ENCODE results near the gene HS3ST4.
"Not testable (repeated sequence)": the region's sequence is repeated elsewhere in the genome, so short reads cannot be mapped to it uniquely, and the experiment has no call there.

HS3ST4 gene

DNA sequence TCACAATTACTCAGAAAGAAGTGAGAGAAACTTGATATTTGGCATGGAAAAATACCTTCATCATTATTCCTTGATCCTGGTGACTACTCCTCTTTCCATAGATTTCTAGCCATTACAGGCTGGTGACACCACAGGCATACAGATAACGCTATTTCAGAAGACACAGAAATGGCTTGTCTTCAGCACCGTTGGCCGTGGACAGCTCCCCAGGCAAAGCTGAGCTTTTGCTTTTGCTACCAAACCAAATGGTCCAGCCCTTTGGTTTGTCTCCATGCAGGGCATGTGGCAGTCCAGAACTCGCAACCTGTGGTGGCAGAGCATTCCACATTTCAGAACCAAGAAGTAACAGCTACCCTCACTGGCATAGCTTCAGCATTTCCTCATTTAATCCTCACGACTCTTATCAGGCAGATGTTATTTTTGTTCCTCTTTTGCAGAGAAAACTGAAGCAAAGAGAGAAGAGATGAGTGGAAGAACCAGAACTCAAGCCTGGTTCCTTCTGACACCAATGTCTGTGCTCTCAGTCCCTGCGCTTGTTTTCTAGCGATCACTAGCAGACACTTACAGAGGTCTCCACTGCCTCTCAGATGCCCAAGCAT lies 55.5 kb downstream of the HS3ST4 start:
- H3K27me3 ChIP-seq (ENCODE audit: control insufficient read depth, insufficient read depth, low read length): no peaks in the 10 kb centered on the region
- no peaks in the 10 kb centered on the region for H3K9me3 ChIP-seq (ENCODE audit: control insufficient read depth, low read length)
- H3K36me3 ChIP-seq (ENCODE audit: control insufficient read depth, insufficient read depth, low read length): no peaks in the 10 kb centered on the region
- H3K4me1 ChIP-seq (ENCODE audit: control insufficient read depth, insufficient read depth, low read length): no peaks in the 10 kb centered on the region
- H3K9ac ChIP-seq (ENCODE audit: low read length): no peak overlapping the region
- H3K4me3 ChIP-seq (ENCODE audit: low read length): no peak overlapping the region

DNA sequence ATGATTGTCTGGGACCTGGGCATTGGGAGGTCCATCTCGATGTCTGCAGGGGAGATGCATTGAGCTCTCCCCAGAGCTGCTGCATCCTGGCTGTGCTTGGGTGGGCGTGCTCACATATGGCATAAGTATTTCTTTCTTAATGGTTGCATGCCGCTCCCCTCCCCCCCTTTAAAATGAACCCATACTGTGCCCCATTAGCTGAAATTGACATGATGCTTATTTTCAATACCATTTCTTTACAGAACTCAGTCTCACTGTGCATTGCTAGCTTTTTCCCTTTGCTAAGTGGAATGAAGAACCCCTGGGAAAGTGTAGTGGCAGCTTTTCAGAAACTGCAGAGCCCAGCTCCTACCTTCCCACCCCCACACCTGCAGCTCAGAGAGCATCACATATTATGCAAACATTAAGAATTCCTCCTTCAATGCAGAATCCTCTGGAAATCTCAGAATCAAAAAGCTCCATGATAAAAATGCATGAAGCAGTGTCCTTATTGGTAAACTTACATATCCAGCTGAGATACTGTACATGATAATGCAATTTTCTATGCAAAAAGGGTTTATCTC lies 56.4 kb downstream of the HS3ST4 start:
- Histone ChIP-seq H3K36me3 (ENCODE audit: control insufficient read depth, insufficient read depth, low read length) (no peaks in the 10 kb centered on the region), H3K9me3 (ENCODE audit: control insufficient read depth, low read length) (no peaks in the 10 kb centered on the region), H3K9ac (ENCODE audit: low read length) (no peak overlapping the region), H3K4me1 (ENCODE audit: control insufficient read depth, insufficient read depth, low read length) (no peaks in the 10 kb centered on the region), H3K4me3 (ENCODE audit: low read length) (no peak overlapping the region), H3K27me3 (ENCODE audit: control insufficient read depth, insufficient read depth, low read length) (no peaks in the 10 kb centered on the region)

DNA sequence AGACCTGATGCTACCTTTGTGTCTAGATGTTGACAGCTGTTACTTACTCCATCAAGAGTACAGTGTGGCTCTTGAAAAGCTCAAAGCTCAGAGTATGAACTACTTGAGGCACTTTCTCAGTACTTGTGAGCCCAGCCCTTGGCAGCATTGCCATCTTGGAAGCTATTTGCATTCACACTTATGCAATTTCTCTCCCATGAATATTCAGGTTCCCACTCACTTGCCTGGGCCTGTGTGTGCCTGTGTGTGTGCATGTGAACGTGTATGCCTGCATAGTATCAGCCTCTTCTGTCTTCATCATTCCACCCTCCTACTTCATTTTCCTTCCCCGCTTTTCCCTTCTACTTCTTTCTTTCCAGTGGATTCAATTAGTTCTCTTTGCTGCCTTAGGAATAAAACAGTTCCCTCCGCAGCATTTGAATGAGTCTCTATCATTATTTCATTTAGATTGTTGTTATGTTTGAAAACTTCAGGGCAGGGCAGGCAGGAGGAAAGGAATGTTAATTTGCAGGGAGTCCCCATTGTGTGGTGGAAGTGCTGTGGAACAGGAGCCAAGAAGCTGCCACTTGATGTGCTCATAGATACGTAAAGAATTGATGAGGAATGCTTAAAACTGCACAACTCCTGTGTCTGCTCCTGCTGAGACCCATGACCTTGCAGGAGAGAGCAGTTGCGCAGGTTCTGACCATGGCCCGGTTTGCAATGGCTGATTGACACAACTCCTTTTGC lies 58.9 kb downstream of the HS3ST4 start:
- H3K4me1 ChIP-seq (ENCODE audit: control insufficient read depth, insufficient read depth, low read length): no peaks in the 10 kb centered on the region
- no peak overlapping the region for H3K4me3 ChIP-seq (ENCODE audit: low read length)
- no peak overlapping the region for H3K9ac ChIP-seq (ENCODE audit: low read length)
- H3K27me3 ChIP-seq (ENCODE audit: control insufficient read depth, insufficient read depth, low read length): no peaks in the 10 kb centered on the region
- H3K9me3 ChIP-seq (ENCODE audit: control insufficient read depth, low read length): no peaks in the 10 kb centered on the region
- H3K36me3 ChIP-seq (ENCODE audit: control insufficient read depth, insufficient read depth, low read length): no peaks in the 10 kb centered on the region

DNA sequence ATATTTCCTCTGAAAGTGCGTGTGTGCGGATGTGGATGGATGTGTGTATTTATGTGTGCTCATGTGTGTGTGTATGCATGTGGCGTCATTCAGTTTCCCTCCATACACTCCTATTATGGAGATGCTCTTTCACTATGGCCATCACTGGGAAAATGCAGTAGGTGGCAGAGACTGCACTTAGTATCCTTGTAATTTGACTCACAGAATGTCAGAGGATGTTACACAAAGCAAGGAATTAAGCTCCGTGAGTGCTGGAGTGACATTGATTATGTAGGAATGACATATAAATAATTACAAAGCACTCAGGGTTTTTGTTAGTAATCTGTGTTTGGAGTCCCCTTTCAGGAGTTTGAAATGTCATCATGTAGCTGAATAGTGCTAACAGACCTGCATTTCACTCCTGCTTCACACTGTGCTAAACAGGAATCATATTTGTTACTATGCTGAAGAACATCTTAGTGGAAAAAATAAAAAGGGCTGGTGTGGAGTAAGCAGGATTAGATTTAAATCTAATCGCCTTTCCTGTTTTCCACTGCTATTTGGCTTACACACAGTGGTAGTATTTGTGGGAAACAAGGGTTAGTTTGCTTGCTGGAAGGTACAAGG lies 59.6 kb downstream of the HS3ST4 start:
- Histone ChIP-seq H3K9ac (ENCODE audit: low read length) (no peak overlapping the region), H3K27me3 (ENCODE audit: control insufficient read depth, insufficient read depth, low read length) (no peaks in the 10 kb centered on the region), H3K9me3 (ENCODE audit: control insufficient read depth, low read length) (no peaks in the 10 kb centered on the region), H3K4me1 (ENCODE audit: control insufficient read depth, insufficient read depth, low read length) (no peaks in the 10 kb centered on the region), H3K36me3 (ENCODE audit: control insufficient read depth, insufficient read depth, low read length) (no peaks in the 10 kb centered on the region), H3K4me3 (ENCODE audit: low read length) (no peak overlapping the region)

DNA sequence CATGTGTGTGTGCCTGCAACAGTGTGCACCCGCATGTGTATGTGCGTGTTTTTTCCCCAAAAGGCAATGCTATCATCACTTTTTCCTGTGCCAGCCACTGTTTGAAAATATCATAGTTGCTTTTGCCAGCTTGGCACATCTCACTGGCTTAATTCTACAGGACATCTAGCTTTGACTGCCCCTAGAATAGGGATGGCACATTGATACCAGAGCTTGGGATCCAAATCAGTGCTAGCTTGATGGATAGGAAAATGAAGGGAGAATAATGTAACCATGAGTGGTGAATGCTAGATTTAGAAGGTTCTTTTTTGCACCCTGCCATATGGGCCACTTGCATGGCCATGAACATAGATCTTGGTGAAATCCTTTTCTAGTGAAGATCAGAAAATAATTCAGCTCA lies 72.7 kb downstream of the HS3ST4 start:
- Histone ChIP-seq H3K9ac (ENCODE audit: low read length) (no peak overlapping the region), H3K36me3 (ENCODE audit: control insufficient read depth, insufficient read depth, low read length) (no peaks in the 10 kb centered on the region), H3K4me3 (ENCODE audit: low read length) (no peak overlapping the region), H3K9me3 (ENCODE audit: control insufficient read depth, low read length) (no peaks in the 10 kb centered on the region), H3K4me1 (ENCODE audit: control insufficient read depth, insufficient read depth, low read length) (no peaks in the 10 kb centered on the region), H3K27me3 (ENCODE audit: control insufficient read depth, insufficient read depth, low read length) (no peaks in the 10 kb centered on the region)

DNA sequence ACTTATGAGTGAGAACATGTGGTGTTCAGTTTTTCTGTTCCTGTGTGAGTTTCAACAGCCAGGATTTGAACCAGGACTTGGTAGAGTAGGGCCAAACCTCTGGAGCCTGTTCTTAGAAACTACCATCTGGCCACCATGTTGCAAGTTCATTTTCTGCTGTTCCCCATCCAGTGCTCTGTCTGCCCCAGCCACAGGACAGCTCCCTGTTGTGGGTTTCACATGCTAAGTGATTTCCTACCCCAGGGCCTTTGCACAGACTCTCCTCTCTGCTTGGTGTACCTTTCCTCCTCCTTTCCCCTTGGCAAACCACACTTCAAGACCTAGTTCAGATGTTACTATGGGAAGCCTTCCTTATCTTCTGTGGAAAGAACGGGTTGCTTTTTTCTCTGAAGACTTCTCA lies 79.5 kb downstream of the HS3ST4 start:
- Histone ChIP-seq H3K36me3 (ENCODE audit: control insufficient read depth, insufficient read depth, low read length) (no peaks in the 10 kb centered on the region), H3K27me3 (ENCODE audit: control insufficient read depth, insufficient read depth, low read length) (no peaks in the 10 kb centered on the region), H3K4me1 (ENCODE audit: control insufficient read depth, insufficient read depth, low read length) (no peaks in the 10 kb centered on the region)

DNA sequence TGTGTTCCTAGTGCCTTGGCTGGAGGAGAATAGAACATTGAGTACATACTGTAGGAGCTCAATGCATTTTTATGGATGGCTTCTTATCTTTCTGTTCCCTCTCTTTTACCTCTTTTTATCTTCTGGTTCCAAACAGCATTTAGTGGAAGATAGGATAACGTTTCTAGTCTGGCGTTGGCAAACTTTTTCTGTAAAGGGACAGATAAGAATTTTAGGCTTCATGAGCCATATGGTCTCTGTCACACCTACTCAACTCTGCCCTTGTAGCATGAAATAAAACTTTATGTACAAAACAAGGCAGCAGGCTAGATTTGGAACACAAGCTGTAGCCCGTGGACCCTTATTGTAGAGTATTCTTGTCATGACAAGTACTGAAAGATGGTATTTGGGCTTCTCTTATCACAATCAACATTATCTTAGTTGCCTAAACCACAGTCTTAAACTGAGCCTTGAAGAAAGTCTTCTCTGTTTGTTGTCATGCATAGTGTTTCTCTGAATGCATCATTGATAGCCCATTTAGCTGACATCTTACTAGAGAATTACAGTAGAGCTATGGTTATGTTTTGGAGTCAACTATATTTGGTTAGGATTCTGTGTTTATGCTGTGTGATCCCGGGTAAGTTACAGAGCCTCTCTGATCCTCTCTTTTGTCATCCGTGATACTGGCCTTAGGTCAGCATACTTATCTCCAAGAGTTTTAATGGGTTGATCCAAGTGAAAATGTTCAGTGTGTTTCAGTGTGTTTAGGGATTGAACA lies 80.2 kb downstream of the HS3ST4 start:
- Histone ChIP-seq H3K9ac (ENCODE audit: low read length) (no peak overlapping the region), H3K36me3 (ENCODE audit: control insufficient read depth, insufficient read depth, low read length) (no peaks in the 10 kb centered on the region), H3K4me3 (ENCODE audit: low read length) (no peak overlapping the region), H3K4me1 (ENCODE audit: control insufficient read depth, insufficient read depth, low read length) (no peaks in the 10 kb centered on the region), H3K27me3 (ENCODE audit: control insufficient read depth, insufficient read depth, low read length) (no peaks in the 10 kb centered on the region), H3K9me3 (ENCODE audit: control insufficient read depth, low read length) (no peaks in the 10 kb centered on the region)

More for the DNA sequence above, 79.5 kb downstream of the HS3ST4 start:
- Histone ChIP-seq H3K4me3 (ENCODE audit: low read length) (no peak overlapping the region), H3K9me3 (ENCODE audit: control insufficient read depth, low read length) (no peaks in the 10 kb centered on the region), H3K9ac (ENCODE audit: low read length) (no peak overlapping the region)

DNA sequence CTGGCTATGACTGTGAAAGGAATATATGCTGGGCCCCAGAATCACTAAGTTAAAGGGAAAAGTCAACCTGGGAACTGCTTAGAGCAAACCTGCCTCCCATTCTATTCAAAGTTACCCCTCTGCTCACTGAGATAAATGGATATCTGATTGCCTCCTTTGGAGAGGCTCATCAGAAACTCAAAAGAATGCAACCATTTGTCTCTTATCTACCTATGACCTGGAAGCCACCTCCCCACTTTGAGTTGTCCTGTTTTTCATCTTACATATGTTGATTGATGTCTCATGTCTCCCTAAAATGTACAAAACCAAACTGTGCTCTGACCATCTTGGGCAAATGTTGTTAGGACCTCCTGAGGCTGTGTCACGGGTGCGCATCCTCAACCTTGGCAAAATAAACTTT lies 84.5 kb downstream of the HS3ST4 start:
- H3K9ac ChIP-seq (ENCODE audit: low read length); H3K4me1 ChIP-seq (ENCODE audit: control insufficient read depth, insufficient read depth, low read length); H3K4me3 ChIP-seq (ENCODE audit: low read length); H3K27me3 ChIP-seq (ENCODE audit: control insufficient read depth, insufficient read depth, low read length); H3K9me3 ChIP-seq (ENCODE audit: control insufficient read depth, low read length); H3K36me3 ChIP-seq (ENCODE audit: control insufficient read depth, insufficient read depth, low read length): not testable (repeated sequence)

DNA sequence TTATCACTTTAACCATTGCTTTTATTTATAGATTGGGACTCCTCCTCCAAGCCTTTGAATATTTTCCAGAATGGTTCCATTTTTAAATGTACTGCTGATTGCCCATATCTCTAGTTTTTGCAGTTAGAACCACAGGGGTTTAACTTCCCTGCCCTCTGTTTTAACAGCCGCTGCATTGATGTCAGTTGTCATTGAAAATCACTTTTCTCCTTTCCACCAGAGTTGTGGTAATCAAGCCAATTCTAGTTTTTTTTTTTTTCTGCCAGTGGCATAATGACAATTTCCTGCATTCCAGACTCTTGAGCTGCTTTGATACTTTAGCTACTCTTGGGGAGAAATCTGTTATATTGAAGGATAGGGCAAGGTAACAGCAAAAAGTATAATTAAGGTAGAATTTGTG lies 91.5 kb downstream of the HS3ST4 start:
- H3K9ac ChIP-seq (ENCODE audit: low read length): no peak overlapping the region
- no peaks in the 10 kb centered on the region for H3K27me3 ChIP-seq (ENCODE audit: control insufficient read depth, insufficient read depth, low read length)
- H3K4me1 ChIP-seq (ENCODE audit: control insufficient read depth, insufficient read depth, low read length): no peaks in the 10 kb centered on the region
- H3K36me3 ChIP-seq (ENCODE audit: control insufficient read depth, insufficient read depth, low read length): no peaks in the 10 kb centered on the region
- H3K9me3 ChIP-seq (ENCODE audit: control insufficient read depth, low read length): no peaks in the 10 kb centered on the region
- H3K4me3 ChIP-seq (ENCODE audit: low read length): no peak overlapping the region

DNA sequence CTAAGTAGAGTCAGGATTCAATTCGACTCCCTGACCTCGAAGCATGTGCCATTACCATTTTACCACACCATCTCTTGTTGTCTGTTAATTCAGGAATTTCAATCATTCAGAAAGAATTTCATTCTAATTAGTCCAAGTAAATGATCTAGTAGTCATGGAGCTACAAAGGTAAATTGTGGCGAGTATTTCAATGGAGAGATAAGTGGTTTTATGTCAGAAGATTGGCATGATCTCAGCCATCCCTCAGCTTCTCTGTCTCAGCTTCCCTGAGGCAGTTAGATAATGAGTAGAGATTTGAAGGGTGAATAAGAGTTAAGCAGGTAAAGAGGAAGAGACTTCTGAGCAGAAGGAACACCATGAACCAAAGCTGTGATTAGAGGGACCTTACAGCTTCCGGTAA lies 93.6 kb downstream of the HS3ST4 start:
- no peaks in the 10 kb centered on the region for H3K36me3 ChIP-seq (ENCODE audit: control insufficient read depth, insufficient read depth, low read length)
- no peaks in the 10 kb centered on the region for H3K9me3 ChIP-seq (ENCODE audit: control insufficient read depth, low read length)
- H3K4me1 ChIP-seq (ENCODE audit: control insufficient read depth, insufficient read depth, low read length): no peaks in the 10 kb centered on the region
- H3K9ac ChIP-seq (ENCODE audit: low read length): no peak overlapping the region
- H3K4me3 ChIP-seq (ENCODE audit: low read length): no peak overlapping the region
- H3K27me3 ChIP-seq (ENCODE audit: control insufficient read depth, insufficient read depth, low read length): no peaks in the 10 kb centered on the region

DNA sequence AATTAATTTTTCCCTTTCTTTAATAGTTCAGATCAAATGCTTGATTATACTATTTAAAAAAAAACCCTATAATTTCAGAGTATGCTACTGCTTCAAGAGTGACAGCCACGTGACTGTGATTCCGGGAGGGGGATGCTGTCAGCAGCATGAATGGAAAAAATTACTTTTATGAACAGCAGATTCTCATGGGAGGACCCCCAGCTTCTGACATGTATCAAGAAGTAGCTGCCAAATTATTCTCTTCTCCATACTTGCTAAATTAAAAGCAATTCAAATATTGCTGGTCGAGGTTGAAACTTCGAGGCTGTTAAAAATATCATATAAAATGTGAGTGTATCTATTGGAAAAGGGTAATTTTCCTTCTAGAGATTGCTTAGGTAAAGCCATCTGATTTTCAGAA lies 95.0 kb downstream of the HS3ST4 start:
- no peak overlapping the region for H3K4me3 ChIP-seq (ENCODE audit: low read length)
- H3K9me3 ChIP-seq (ENCODE audit: control insufficient read depth, low read length): no peaks in the 10 kb centered on the region
- H3K9ac ChIP-seq (ENCODE audit: low read length): no peak overlapping the region
- H3K27me3 ChIP-seq (ENCODE audit: control insufficient read depth, insufficient read depth, low read length): no peaks in the 10 kb centered on the region
- no peaks in the 10 kb centered on the region for H3K4me1 ChIP-seq (ENCODE audit: control insufficient read depth, insufficient read depth, low read length)
- no peaks in the 10 kb centered on the region for H3K36me3 ChIP-seq (ENCODE audit: control insufficient read depth, insufficient read depth, low read length)

DNA sequence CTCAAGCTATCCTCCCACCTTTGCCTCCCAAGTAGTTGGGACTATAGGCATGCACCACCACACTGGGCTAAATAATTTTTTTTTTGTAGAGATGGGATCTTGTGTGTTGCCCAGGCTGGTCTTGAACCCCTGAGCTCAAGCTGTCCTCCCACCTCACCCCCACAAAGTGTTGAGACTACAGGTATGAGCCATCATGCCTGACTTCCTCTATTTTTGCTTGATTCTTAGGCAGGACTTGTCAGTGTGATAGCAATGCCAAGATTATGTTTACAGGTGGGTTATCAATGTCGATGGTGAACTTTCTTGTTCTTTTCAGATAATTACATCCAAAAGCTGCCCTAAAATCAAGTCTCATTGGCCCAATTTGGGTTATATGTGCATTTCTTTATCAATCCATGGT lies 96.9 kb downstream of the HS3ST4 start:
- no peaks in the 10 kb centered on the region for H3K36me3 ChIP-seq (ENCODE audit: control insufficient read depth, insufficient read depth, low read length)
- no peaks in the 10 kb centered on the region for H3K9me3 ChIP-seq (ENCODE audit: control insufficient read depth, low read length)
- H3K4me1 ChIP-seq (ENCODE audit: control insufficient read depth, insufficient read depth, low read length): no peaks in the 10 kb centered on the region
- no peaks in the 10 kb centered on the region for H3K27me3 ChIP-seq (ENCODE audit: control insufficient read depth, insufficient read depth, low read length)
- H3K9ac ChIP-seq (ENCODE audit: low read length): no peak overlapping the region
- no peak overlapping the region for H3K4me3 ChIP-seq (ENCODE audit: low read length)

All from mucosa of stomach (tissue), 1 donor.